ENCODE data around the gene ADCY7.
A peak's percentile ranks its signal among the peaks of the same experiment; 100 is the strongest.

The ADCY7 gene

DNA sequence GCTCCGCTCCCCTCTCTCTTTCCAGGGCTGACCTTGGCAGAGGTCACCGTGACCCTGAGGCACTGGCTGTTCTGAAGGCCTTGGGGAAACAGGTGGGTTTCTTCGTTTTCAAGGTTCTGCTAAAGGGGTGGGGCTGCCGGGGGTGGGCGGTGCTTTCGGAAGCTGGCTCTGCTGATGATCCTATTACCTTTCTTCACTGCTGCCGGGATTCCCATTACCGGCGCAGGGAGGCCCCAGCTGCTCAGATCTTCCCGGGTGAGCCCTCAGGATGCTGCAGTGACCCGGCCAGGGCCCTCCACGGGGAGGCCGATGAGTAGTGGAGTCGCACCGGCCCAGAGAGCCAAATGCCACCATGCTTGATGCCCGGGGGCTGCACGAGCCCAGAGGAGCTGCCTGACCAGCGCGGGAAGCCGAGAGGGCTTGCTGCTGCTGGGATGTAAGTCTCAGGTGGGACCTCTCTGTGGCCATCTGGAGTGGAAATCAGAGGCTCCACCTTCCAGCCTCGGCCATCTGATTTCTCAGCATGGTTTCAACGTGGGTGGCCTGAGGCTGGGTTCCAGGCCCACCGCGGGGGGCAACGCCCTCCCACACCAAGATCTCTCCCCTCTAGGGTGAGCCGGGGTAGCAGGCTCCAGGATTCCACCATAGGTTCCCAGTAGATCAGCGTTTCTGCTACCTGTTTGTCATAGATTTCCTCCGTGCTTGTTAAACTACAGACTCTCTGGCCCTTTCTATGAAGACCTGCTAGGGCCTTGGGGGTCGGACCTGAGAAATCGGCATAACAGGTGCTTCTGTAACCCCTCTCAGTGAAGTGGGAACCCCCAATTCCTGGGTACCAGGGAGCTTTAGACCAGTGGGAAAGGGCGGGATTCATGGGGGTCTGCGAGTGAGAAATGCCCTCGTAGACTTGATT, 21.6 kb upstream of the ADCY7 start:
- H3K4me3 ChIP-seq (replicated peaks in 1 of 2; ENCODE audit: low read depth in 2 of 2, low read length in 2 of 2), result peak overlapping the region in 1 of 2 donors; percentile 66
- TF ChIP-seq, protein P1, sequence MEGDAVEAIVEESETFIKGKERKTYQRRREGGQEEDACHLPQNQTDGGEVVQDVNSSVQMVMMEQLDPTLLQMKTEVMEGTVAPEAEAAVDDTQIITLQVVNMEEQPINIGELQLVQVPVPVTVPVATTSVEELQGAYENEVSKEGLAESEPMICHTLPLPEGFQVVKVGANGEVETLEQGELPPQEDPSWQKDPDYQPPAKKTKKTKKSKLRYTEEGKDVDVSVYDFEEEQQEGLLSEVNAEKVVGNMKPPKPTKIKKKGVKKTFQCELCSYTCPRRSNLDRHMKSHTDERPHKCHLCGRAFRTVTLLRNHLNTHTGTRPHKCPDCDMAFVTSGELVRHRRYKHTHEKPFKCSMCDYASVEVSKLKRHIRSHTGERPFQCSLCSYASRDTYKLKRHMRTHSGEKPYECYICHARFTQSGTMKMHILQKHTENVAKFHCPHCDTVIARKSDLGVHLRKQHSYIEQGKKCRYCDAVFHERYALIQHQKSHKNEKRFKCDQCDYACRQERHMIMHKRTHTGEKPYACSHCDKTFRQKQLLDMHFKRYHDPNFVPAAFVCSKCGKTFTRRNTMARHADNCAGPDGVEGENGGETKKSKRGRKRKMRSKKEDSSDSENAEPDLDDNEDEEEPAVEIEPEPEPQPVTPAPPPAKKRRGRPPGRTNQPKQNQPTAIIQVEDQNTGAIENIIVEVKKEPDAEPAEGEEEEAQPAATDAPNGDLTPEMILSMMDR (IDR thresholded peaks at IDR 0.05; ENCODE audit: low read depth, low read length), result no peak
- no peak for DNase-seq (ENCODE audit: low read depth in 2 of 2)

DNA sequence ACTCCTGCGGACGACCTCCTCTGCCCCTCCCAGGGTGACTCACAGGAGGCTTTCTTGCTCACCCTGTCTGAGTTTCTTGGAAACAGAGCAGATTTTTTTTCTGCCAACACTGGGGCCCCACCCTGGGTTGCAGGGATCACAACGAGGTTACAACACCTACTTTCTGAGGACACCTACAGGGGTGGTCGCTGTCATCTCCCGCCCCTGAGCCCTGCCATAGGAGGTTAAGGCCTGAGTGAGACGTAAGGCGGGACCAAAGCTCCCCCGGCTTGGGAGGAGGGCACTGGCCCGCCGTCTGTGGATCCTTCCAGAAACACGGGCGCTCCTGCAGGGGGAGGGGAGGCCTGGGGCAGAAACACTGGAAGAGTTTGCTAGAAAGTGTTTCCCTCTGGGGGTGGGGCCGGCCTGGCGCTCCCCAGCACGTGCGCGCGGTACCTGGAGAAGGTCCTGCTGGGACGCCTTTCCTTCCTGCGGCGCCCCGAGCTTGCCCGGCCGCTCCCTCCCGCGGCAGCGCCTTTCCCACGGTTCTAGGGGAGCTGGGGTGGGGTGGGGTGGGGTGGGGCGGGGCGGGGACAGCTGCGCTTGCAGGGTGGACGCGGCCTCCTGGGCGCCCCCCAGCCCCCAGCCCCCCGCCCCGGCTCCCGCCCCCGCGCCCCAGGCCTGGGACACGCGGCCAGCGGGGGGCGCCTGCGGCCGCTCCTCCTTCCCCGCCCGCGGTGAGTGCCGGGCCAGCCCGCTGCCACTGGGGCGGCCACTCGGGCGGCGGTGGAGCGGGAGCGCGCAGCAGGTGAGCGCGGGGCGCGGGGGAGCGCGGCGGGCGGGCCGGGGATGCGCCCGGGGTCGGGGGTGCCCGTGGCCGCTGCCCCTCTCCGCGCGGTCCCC, 20.7 kb upstream of the ADCY7 start:
- TF ChIP-seq, protein P1 (IDR thresholded peaks at IDR 0.05; ENCODE audit: low read depth, low read length), result no peak
- peak overlapping the region; percentile 66 for H3K4me3 ChIP-seq (replicated peaks in 1 of 2; ENCODE audit: low read depth in 2 of 2, low read length in 2 of 2)
- DNase-seq (ENCODE audit: low read depth in 2 of 2), result peak; percentile 53 to 82

DNA sequence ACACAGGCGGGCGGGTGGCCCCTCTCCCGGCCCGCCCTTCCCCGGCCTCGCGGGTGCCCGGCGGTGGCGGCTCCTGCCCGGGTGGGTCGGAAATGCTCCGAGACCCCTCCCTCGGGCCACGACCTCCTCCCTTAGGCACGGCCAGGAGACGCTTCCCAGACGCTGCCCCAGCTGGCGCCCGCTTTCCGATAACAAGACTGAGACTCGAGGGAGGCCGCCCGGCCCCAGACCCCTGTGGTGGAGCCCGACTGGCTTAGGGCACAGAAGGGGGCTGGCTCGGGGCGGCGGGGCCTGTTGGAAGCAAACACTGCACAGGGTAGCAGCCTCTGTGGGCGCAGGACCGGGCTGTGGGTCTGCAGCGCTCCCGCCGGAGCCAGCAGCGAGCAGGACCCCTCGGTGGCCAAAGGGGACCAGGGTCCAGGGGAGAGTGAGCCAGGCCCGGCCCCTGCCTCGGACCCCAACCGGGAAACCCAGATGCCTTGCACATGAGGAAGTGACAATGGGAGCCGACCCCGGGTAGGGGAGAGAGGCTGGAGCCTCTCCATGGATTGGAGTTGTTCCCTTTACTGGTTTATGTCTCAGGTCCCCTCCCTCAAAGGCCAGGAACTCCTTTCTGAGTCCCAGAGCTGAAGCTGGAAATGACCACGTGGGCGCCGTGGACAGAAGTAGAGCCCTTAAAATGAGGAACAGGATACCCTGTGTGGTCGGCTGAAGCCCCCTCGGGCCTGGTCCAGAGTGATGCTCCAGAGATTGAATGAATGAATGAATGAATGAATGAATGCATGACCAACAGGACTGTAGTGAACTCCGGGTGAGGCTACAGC, 19.8 kb upstream of the ADCY7 start:
- DNase-seq (ENCODE audit: low read depth in 2 of 2), result no peak
- H3K4me3 ChIP-seq (replicated peaks in 1 of 2; ENCODE audit: low read depth in 2 of 2, low read length in 2 of 2), result peak overlapping the region; percentile 66

DNA sequence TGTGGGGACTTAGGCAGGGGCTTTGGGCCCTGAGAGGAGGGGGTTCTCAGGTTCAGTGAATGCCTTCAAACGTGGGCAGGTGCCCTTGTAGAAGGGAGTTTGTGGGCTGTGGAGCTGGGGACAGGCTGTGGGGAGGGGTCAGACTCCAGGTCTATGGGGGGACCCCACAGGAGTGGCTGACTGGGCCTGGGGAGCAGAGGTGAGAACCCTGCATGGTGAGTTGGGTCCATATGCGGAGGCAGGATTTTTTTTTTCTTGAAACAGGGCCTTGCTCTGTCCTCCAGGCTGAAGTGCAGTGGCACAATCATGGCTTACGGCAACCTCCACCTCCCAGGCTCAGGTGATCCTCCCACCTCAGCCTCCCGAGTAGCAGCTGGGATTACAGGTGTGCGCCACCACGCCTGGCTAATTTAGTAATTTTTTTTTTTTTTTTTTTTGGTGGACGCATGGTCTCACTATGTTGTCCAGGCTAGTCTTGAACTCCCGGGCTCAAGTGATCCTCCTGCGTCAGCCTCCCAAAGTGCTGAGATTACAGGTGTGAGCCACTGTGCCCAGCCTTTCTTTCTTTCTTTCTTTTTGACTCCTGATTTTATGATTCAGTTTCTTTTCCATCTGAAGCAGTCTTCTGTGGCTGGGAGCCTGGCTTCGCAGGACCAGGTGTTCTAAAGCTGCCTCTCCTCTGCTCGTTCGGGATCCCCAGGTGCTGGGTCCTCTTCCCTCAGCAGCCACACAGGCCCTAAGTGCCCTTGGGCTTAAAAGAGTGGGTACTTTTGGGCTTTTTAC, 19.0 kb upstream of the ADCY7 start:
- no peak for DNase-seq (ENCODE audit: low read depth in 2 of 2)
- TF ChIP-seq, protein P1 (IDR thresholded peaks at IDR 0.05; ENCODE audit: low read depth, low read length), result no peak
- H3K4me3 ChIP-seq (replicated peaks in 1 of 2; ENCODE audit: low read depth in 2 of 2, low read length in 2 of 2), result no peak overlapping the region

More for the DNA sequence above, 19.8 kb upstream of the ADCY7 start:
- TF ChIP-seq, protein P1 (IDR thresholded peaks at IDR 0.05; ENCODE audit: low read depth, low read length), result no peak

DNA sequence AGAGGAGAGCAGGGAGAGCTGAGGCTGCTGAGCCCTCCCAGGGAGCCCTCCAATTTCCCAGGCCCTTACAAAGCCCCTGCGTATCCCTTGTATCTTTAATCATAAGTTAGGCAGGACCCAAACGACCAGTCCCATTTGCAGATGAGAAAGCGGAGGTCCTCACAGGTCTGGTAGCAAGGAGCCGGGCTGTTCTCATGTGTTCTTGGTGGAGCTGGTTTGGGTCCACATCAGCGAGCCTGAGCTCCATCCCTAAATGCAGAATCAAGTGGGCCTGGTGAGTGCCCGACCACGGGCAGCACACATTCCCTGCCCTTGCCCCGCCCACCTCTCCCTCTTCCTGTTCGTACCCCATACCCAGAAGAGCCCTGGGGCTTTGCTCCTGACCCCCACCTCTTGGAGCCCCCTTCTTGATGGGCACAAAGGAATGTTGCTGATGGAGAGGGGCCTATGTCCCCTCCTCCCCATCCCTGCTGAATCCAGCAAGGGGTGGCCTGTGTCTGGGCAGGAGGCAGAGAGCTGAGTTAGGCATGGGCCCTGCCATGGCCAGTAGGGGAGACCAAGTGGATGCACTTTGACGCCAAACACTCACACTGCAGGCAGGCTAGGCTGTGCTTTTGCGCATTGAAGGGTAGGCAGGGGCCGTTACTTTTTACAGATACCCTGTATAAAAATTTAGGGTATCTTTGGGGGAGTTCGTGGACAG, 18.3 kb upstream of the ADCY7 start:
- DNase-seq (ENCODE audit: low read depth in 2 of 2), result no peak
- H3K4me3 ChIP-seq (replicated peaks in 1 of 2; ENCODE audit: low read depth in 2 of 2, low read length in 2 of 2), result no peak overlapping the region
- TF ChIP-seq, protein P1 (IDR thresholded peaks at IDR 0.05; ENCODE audit: low read depth, low read length), result no peak
